Tibial nerve (tissue), 4 donors: ENCODE measurements around the gene DAB1.

Experiments
- EP300 ChIP-seq, 2 donors: sonication (generic); formaldehyde crosslinking; IDR thresholded peaks; one replicate each; pipeline ENCODE4 v1.6.1; 2017; ENCODE audit warnings: antibody characterized with exemption in 2 of 2, mild to moderate bottlenecking in 1 of 2
- POLR2A ChIP-seq, 2 donors: fragments of 450-650 bp; IDR thresholded peaks; one replicate each; pipeline ENCODE4 v1.6.1; 2017; ENCODE audit warnings: antibody characterized with exemption in 2 of 2, mild to moderate bottlenecking in 2 of 2, moderate library complexity in 2 of 2
- TF ChIP-seq, protein P1 (sequence below), 5 experiments: fragments of 200-600 bp in 3 of 5; fragments of 450-650 bp in 2 of 5; sonication (generic) in 3 of 5; IDR thresholded peaks; one replicate each; pipeline ENCODE4 v1.5.1; 2016 to 2019; ENCODE audit warnings: antibody characterized with exemption in 5 of 5, mild to moderate bottlenecking in 3 of 5, moderate library complexity in 2 of 5

DNA sequence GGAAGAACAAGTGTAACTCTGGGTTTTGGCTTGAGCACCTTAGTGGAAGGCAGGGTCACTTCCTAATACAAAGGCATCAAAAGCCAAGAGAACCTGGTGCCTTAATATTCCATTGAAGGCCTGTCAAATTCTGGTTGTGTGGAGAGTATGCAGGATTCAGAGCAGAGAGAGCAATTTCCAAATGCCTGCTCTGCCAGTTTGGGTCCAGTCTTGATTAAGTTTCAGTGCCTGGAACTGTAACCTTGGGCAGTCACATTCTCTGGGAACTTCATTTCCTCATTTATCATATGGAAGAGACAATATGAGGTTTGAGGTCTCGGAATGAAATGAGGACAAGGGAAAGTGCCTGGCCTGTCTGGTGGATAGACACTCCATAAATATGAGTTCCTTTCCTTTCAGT lies 260.1 kb downstream of the DAB1 start:
- no peak for TF ChIP-seq EP300 (IDR thresholded peaks at IDR 0.05)
- TF ChIP-seq POLR2A (IDR thresholded peaks at IDR 0.05): no peak
- TF ChIP-seq, protein P1, sequence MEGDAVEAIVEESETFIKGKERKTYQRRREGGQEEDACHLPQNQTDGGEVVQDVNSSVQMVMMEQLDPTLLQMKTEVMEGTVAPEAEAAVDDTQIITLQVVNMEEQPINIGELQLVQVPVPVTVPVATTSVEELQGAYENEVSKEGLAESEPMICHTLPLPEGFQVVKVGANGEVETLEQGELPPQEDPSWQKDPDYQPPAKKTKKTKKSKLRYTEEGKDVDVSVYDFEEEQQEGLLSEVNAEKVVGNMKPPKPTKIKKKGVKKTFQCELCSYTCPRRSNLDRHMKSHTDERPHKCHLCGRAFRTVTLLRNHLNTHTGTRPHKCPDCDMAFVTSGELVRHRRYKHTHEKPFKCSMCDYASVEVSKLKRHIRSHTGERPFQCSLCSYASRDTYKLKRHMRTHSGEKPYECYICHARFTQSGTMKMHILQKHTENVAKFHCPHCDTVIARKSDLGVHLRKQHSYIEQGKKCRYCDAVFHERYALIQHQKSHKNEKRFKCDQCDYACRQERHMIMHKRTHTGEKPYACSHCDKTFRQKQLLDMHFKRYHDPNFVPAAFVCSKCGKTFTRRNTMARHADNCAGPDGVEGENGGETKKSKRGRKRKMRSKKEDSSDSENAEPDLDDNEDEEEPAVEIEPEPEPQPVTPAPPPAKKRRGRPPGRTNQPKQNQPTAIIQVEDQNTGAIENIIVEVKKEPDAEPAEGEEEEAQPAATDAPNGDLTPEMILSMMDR (IDR thresholded peaks at IDR 0.05): no peak
